ENCODE results near the gene MRFAP1L1.

Gene MRFAP1L1

GRCh38 chr4:6710282-6710681, 617 bp upstream of the MRFAP1L1 start:
- Histone ChIP-seq H4K5ac (ENCODE audit: low read length) (peak overlapping the region; percentile 78), H3K79me2 (ENCODE audit: control insufficient read depth, insufficient read depth, low read length) (peaks cover 36% of the 10 kb centered on the region), H3K9ac (ENCODE audit: low read length) (peak overlapping the region; percentile 71), H4K8ac (ENCODE audit: low read depth, low read length) (no peak overlapping the region), H3K56ac (ENCODE audit: low read length) (peak overlapping the region; percentile 83), H3K23ac (ENCODE audit: low read length) (no peak overlapping the region), H3K4me1 (ENCODE audit: control insufficient read depth, low read depth, low read length) (peaks cover 10% of the 10 kb centered on the region), H3K36me3 (ENCODE audit: control insufficient read depth, insufficient read depth, low read length) (no peaks in the 10 kb centered on the region), H3K27me3 (ENCODE audit: insufficient read depth, low read length, poor library complexity) (no peaks in the 10 kb centered on the region), H2BK120ac (ENCODE audit: low read depth, low read length) (no peak overlapping the region), H3K18ac (ENCODE audit: low read length) (no peak overlapping the region), H2AK5ac (ENCODE audit: low read length) (no peak overlapping the region), H3K4me2 (ENCODE audit: low read length) (peak overlapping the region; percentile 59), H3K4me3 (ENCODE audit: low read length) (peak overlapping the region; percentile 19), H3K27ac (ENCODE audit: low read depth, low read length) (no peak overlapping the region), H2BK5ac (ENCODE audit: low read length) (no peak overlapping the region), H3K79me1 (ENCODE audit: low read length) (peaks cover 19% of the 10 kb centered on the region), H3K4ac (ENCODE audit: low read depth, low read length) (no peak overlapping the region), H2BK15ac (replicated peaks; ENCODE audit: low read depth) (no peak overlapping the region)
- WGBS (ENCODE audit: extremely low coverage, insufficient coverage, low lambda C conversion rate) = no CpG with 5 or more reads among the region's 6 CpGs
- no peak for DNase-seq

DNA sequence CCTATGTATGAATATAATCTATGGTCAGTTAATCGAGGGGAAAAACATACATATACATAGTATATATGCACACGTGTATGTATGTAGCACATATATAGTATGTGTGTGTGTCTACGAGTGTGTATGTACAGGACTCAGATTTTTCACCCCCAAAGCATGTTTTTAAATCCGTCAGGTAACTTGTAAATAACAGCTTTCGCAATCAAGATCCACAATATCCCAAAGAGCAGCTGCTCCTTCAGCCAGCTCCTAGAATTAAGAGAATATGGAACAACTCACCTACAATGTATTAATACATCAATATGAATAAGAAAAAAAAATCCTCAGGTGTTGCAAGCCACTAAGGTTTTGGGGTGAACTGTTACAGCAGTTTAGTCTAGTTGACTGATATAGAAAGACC, 3.5 kb downstream of the MRFAP1L1 start:
- Histone ChIP-seq H3K23ac (ENCODE audit: low read length) (no peak overlapping the region), H4K5ac (ENCODE audit: low read length) (no peak overlapping the region), H3K79me2 (ENCODE audit: control insufficient read depth, insufficient read depth, low read length) (peaks cover 38% of the 10 kb centered on the region), H3K9ac (ENCODE audit: low read length) (no peak overlapping the region), H3K56ac (ENCODE audit: low read length) (no peak overlapping the region), H3K79me1 (ENCODE audit: low read length) (peaks cover 27% of the 10 kb centered on the region), H3K4ac (ENCODE audit: low read depth, low read length) (no peak overlapping the region), H4K8ac (ENCODE audit: low read depth, low read length) (no peak overlapping the region), H3K4me2 (ENCODE audit: low read length) (no peak overlapping the region), H2BK15ac (replicated peaks; ENCODE audit: low read depth) (no peak overlapping the region), H3K18ac (ENCODE audit: low read length) (no peak overlapping the region), H3K27me3 (ENCODE audit: insufficient read depth, low read length, poor library complexity) (no peaks in the 10 kb centered on the region), H3K4me1 (ENCODE audit: control insufficient read depth, low read depth, low read length) (peaks cover 10% of the 10 kb centered on the region), H3K27ac (ENCODE audit: low read depth, low read length) (no peak overlapping the region), H2BK120ac (ENCODE audit: low read depth, low read length) (no peak overlapping the region), H3K36me3 (ENCODE audit: control insufficient read depth, insufficient read depth, low read length) (no peaks in the 10 kb centered on the region), H3K4me3 (ENCODE audit: low read length) (no peak overlapping the region), H2AK5ac (ENCODE audit: low read length) (no peak overlapping the region), H2BK5ac (ENCODE audit: low read length) (no peak overlapping the region)
- WGBS (ENCODE audit: extremely low coverage, insufficient coverage, low lambda C conversion rate) = no CpG with 5 or more reads among the region's 5 CpGs
- no peak for DNase-seq

- no peak overlapping the region for H3K27ac ChIP-seq (ENCODE audit: low read depth, low read length)
- no peak overlapping the region for H2AK5ac ChIP-seq (ENCODE audit: low read length)
- no peak overlapping the region for H3K56ac ChIP-seq (ENCODE audit: low read length)
- peaks cover 10% of the 10 kb centered on the region for H3K4me1 ChIP-seq (ENCODE audit: control insufficient read depth, low read depth, low read length)
- H2BK15ac ChIP-seq (replicated peaks; ENCODE audit: low read depth) = no peak overlapping the region
- peaks cover 28% of the 10 kb centered on the region for H3K79me1 ChIP-seq (ENCODE audit: low read length)
- no peak overlapping the region for H4K5ac ChIP-seq (ENCODE audit: low read length)
- no peak overlapping the region for H3K4me2 ChIP-seq (ENCODE audit: low read length)
- no peak overlapping the region for H4K8ac ChIP-seq (ENCODE audit: low read depth, low read length)
- no peaks in the 10 kb centered on the region for H3K36me3 ChIP-seq (ENCODE audit: control insufficient read depth, insufficient read depth, low read length)
- H3K9ac ChIP-seq (ENCODE audit: low read length) = no peak overlapping the region
- H3K4ac ChIP-seq (ENCODE audit: low read depth, low read length) = no peak overlapping the region
- H3K27me3 ChIP-seq (ENCODE audit: insufficient read depth, low read length, poor library complexity) = no peaks in the 10 kb centered on the region
- H3K23ac ChIP-seq (ENCODE audit: low read length) = no peak overlapping the region
- H3K18ac ChIP-seq (ENCODE audit: low read length) = no peak overlapping the region
- no peak overlapping the region for H2BK120ac ChIP-seq (ENCODE audit: low read depth, low read length)
- peaks cover 38% of the 10 kb centered on the region for H3K79me2 ChIP-seq (ENCODE audit: control insufficient read depth, insufficient read depth, low read length)
- H3K4me3 ChIP-seq (ENCODE audit: low read length) = no peak overlapping the region
- no peak overlapping the region for H2BK5ac ChIP-seq (ENCODE audit: low read length)
- no peak for DNase-seq
- no CpG with 5 or more reads among the region's 2 CpGs for WGBS (ENCODE audit: extremely low coverage, insufficient coverage, low lambda C conversion rate)
Observed at GRCh38 chr4:6705646-6706045, 4.0 kb downstream of the MRFAP1L1 start.

- Histone ChIP-seq H3K36me3 (ENCODE audit: control insufficient read depth, insufficient read depth, low read length) (no peaks in the 10 kb centered on the region), H2BK5ac (ENCODE audit: low read length) (no peak overlapping the region), H3K23ac (ENCODE audit: low read length) (no peak overlapping the region), H3K4me2 (ENCODE audit: low read length) (no peak overlapping the region), H4K5ac (ENCODE audit: low read length) (no peak overlapping the region), H3K4me1 (ENCODE audit: control insufficient read depth, low read depth, low read length) (peaks cover 10% of the 10 kb centered on the region), H4K8ac (ENCODE audit: low read depth, low read length) (no peak overlapping the region), H2BK15ac (replicated peaks; ENCODE audit: low read depth) (no peak overlapping the region), H3K27ac (ENCODE audit: low read depth, low read length) (no peak overlapping the region), H3K27me3 (ENCODE audit: insufficient read depth, low read length, poor library complexity) (no peaks in the 10 kb centered on the region), H3K4me3 (ENCODE audit: low read length) (no peak overlapping the region), H3K18ac (ENCODE audit: low read length) (no peak overlapping the region), H2AK5ac (ENCODE audit: low read length) (no peak overlapping the region), H2BK120ac (ENCODE audit: low read depth, low read length) (no peak overlapping the region), H3K79me1 (ENCODE audit: low read length) (peaks cover 23% of the 10 kb centered on the region), H3K56ac (ENCODE audit: low read length) (no peak overlapping the region), H3K4ac (ENCODE audit: low read depth, low read length) (no peak overlapping the region), H3K9ac (ENCODE audit: low read length) (no peak overlapping the region), H3K79me2 (ENCODE audit: control insufficient read depth, insufficient read depth, low read length) (peaks cover 31% of the 10 kb centered on the region)
- WGBS (ENCODE audit: extremely low coverage, insufficient coverage, low lambda C conversion rate) = no CpG with 5 or more reads among the region's 3 CpGs
- no peak for DNase-seq
Observed at GRCh38 chr4:6703786-6704185, 5.9 kb downstream of the MRFAP1L1 start.

- Histone ChIP-seq H2BK5ac (ENCODE audit: low read length) (no peak overlapping the region), H2BK15ac (replicated peaks; ENCODE audit: low read depth) (no peak overlapping the region), H3K9ac (ENCODE audit: low read length) (no peak overlapping the region), H3K4ac (ENCODE audit: low read depth, low read length) (no peak overlapping the region), H3K27me3 (ENCODE audit: insufficient read depth, low read length, poor library complexity) (no peaks in the 10 kb centered on the region), H3K79me1 (ENCODE audit: low read length) (peaks cover 16% of the 10 kb centered on the region), H3K4me2 (ENCODE audit: low read length) (no peak overlapping the region), H3K27ac (ENCODE audit: low read depth, low read length) (no peak overlapping the region), H3K56ac (ENCODE audit: low read length) (no peak overlapping the region), H3K18ac (ENCODE audit: low read length) (no peak overlapping the region), H3K79me2 (ENCODE audit: control insufficient read depth, insufficient read depth, low read length) (peaks cover 21% of the 10 kb centered on the region), H3K4me1 (ENCODE audit: control insufficient read depth, low read depth, low read length) (peaks cover 4% of the 10 kb centered on the region), H3K36me3 (ENCODE audit: control insufficient read depth, insufficient read depth, low read length) (no peaks in the 10 kb centered on the region), H3K4me3 (ENCODE audit: low read length) (no peak overlapping the region), H4K5ac (ENCODE audit: low read length) (no peak overlapping the region), H2AK5ac (ENCODE audit: low read length) (no peak overlapping the region), H2BK120ac (ENCODE audit: low read depth, low read length) (no peak overlapping the region), H3K23ac (ENCODE audit: low read length) (no peak overlapping the region), H4K8ac (ENCODE audit: low read depth, low read length) (no peak overlapping the region)
- WGBS (ENCODE audit: extremely low coverage, insufficient coverage, low lambda C conversion rate) = no CpG with 5 or more reads among the region's 1 CpG
- no peak for DNase-seq
Observed at GRCh38 chr4:6702761-6703160, 6.9 kb downstream of the MRFAP1L1 start.

DNA sequence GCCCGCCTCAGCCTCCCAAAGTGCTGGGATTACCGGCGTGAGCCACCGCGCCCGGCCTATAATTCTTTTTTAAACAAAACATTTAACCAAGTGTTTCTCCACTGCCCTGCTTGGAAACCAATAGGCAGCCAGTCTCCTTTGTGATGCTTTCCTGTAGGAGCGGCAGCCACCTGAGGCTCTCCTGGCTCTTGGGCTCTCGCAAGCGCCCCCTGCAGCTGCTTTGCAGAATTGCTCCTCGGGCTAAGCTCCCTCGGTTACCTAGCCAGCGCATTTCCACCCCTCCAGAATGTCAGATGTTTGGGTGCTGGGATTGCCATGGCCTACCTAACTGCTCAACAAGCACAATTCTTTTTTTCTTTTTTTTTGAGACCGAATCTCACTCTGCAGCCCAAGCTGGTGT, 8.3 kb downstream of the MRFAP1L1 start:
- no peak overlapping the region for H3K4me2 ChIP-seq (ENCODE audit: low read length)
- H3K56ac ChIP-seq (ENCODE audit: low read length) = no peak overlapping the region
- peak; percentile 89 for DNase-seq
- no peak overlapping the region for H2BK5ac ChIP-seq (ENCODE audit: low read length)
- H2BK15ac ChIP-seq (replicated peaks; ENCODE audit: low read depth) = no peak overlapping the region
- H3K4me1 ChIP-seq (ENCODE audit: control insufficient read depth, low read depth, low read length) = no peaks in the 10 kb centered on the region
- H4K8ac ChIP-seq (ENCODE audit: low read depth, low read length) = no peak overlapping the region
- H2BK120ac ChIP-seq (ENCODE audit: low read depth, low read length) = no peak overlapping the region
- no peak overlapping the region for H4K5ac ChIP-seq (ENCODE audit: low read length)
- no peak overlapping the region for H3K4me3 ChIP-seq (ENCODE audit: low read length)
- H3K27me3 ChIP-seq (ENCODE audit: insufficient read depth, low read length, poor library complexity) = no peaks in the 10 kb centered on the region
- H3K79me2 ChIP-seq (ENCODE audit: control insufficient read depth, insufficient read depth, low read length) = peaks cover 8% of the 10 kb centered on the region
- no peak overlapping the region for H3K9ac ChIP-seq (ENCODE audit: low read length)
- no peak overlapping the region for H3K4ac ChIP-seq (ENCODE audit: low read depth, low read length)
- no CpG with 5 or more reads among the region's 13 CpGs for WGBS (ENCODE audit: extremely low coverage, insufficient coverage, low lambda C conversion rate)
- H3K23ac ChIP-seq (ENCODE audit: low read length) = no peak overlapping the region
- H3K36me3 ChIP-seq (ENCODE audit: control insufficient read depth, insufficient read depth, low read length) = no peaks in the 10 kb centered on the region
- peaks cover 11% of the 10 kb centered on the region for H3K79me1 ChIP-seq (ENCODE audit: low read length)
- H2AK5ac ChIP-seq (ENCODE audit: low read length) = no peak overlapping the region
- H3K18ac ChIP-seq (ENCODE audit: low read length) = no peak overlapping the region
- no peak overlapping the region for H3K27ac ChIP-seq (ENCODE audit: low read depth, low read length)

All from mesendoderm (in vitro differentiated cells).